HepG2 (cell line): Measurements from ENCODE around the gene MYADML2. TPM values are rescaled to one million over a fixed set of nuclear protein-coding genes. Genes with fewer than 3 reads are reported as not detected.

Experiments used
- ATF7 ChIP-seq, 2 experiments: fragments of 450-650 bp in 1 of 2; sonication (generic) in 1 of 2; formaldehyde crosslinking in 1 of 2; IDR thresholded peaks; 2 replicates each; pipeline versions ENCODE4 v1.4.0 to v1.6.1; 2016 to 2020; ENCODE audit warnings: antibody characterized with exemption in 1 of 2, mild to moderate bottlenecking in 1 of 2, missing genetic modification reagents in 1 of 2
- CEBPZ ChIP-seq: IDR thresholded peaks from 2 replicates; pipeline ENCODE4 v1.6.1; 2012; ENCODE audit warnings: low read length, improper control_type of control experiment
- IRF1 ChIP-seq: sonication (generic); formaldehyde crosslinking; IDR thresholded peaks from 2 replicates; pipeline ENCODE4 v1.4.0; 2020; ENCODE audit warnings: low read depth, mild to moderate bottlenecking, missing genetic modification reagents
- KLF11 ChIP-seq: IDR thresholded peaks from 2 replicates; pipeline ENCODE4 v1.6.1; 2016; ENCODE audit warnings: missing compliant biosample characterization
- MED8 ChIP-seq: sonication (generic); formaldehyde crosslinking; IDR thresholded peaks from 2 replicates; pipeline ENCODE4 v1.8.1; 2023; ENCODE audit warnings: mild to moderate bottlenecking, missing genetic modification reagents; ENCODE audit not compliant: insufficient replicate concordance
- RFXANK ChIP-seq: IDR thresholded peaks from 2 replicates; pipeline ENCODE4 v1.6.1; 2016
- RFXAP ChIP-seq: sonication (generic); formaldehyde crosslinking; IDR thresholded peaks from 2 replicates; pipeline ENCODE4 v1.4.0; 2020; ENCODE audit warnings: missing genetic modification reagents, borderline replicate concordance
- SRSF9 ChIP-seq: fragments of 200-400 bp; formaldehyde crosslinking; IDR thresholded peaks from 2 replicates; pipeline ENCODE4 v1.6.1; 2018; ENCODE audit warnings: borderline replicate concordance, mild to moderate bottlenecking, low read depth, low read length; ENCODE audit not compliant: insufficient read depth, poor library complexity, severe bottlenecking
- TFE3 ChIP-seq: IDR thresholded peaks from 2 replicates; pipeline ENCODE4 v1.6.1; 2016
- UBTF ChIP-seq: sonication (generic); formaldehyde crosslinking; IDR thresholded peaks from 2 replicates; pipeline ENCODE4 v1.4.0; 2020; ENCODE audit warnings: mild to moderate bottlenecking, missing genetic modification reagents
- ZBTB25 ChIP-seq: IDR thresholded peaks from 2 replicates; pipeline ENCODE4 v1.6.1; 2018; ENCODE audit warnings: missing genetic modification reagents
- ZFX ChIP-seq: sonication (generic); formaldehyde crosslinking; IDR thresholded peaks from 2 replicates; pipeline ENCODE4 v1.4.0; 2020; ENCODE audit warnings: mild to moderate bottlenecking, low read depth, missing genetic modification reagents, moderate library complexity
- ZFY ChIP-seq: sonication (generic); formaldehyde crosslinking; IDR thresholded peaks from 2 replicates; pipeline ENCODE4 v1.4.0; 2020; ENCODE audit warnings: missing genetic modification reagents
- ZNF180 ChIP-seq: sonication (generic); formaldehyde crosslinking; IDR thresholded peaks from 2 replicates; pipeline ENCODE4 v1.4.0; 2020; ENCODE audit warnings: low read depth, missing genetic modification reagents, borderline replicate concordance
- ZNF263 ChIP-seq: sonication (generic); formaldehyde crosslinking; IDR thresholded peaks from 2 replicates; pipeline ENCODE4 v1.4.0; 2020; ENCODE audit warnings: missing genetic modification reagents
- ZNF296 ChIP-seq: sonication (generic); formaldehyde crosslinking; conservative IDR thresholded peaks from 2 replicates; pipeline ENCODE4 v1.5.0; 2020; ENCODE audit warnings: mild to moderate bottlenecking, missing genetic modification reagents
- ZNF543 ChIP-seq: sonication (generic); formaldehyde crosslinking; IDR thresholded peaks from 2 replicates; pipeline ENCODE4 v1.4.0; 2020; ENCODE audit warnings: mild to moderate bottlenecking, missing genetic modification reagents
- ZNF552 ChIP-seq: sonication (generic); formaldehyde crosslinking; IDR thresholded peaks from 2 replicates; pipeline ENCODE4 v1.9.0; 2022; ENCODE audit warnings: missing genetic modification reagents, mild to moderate bottlenecking, borderline replicate concordance
- ZNF713 ChIP-seq: sonication (generic); formaldehyde crosslinking; IDR thresholded peaks from 2 replicates; pipeline ENCODE4 v1.4.0; 2020; ENCODE audit warnings: mild to moderate bottlenecking, missing genetic modification reagents
- polyA plus RNA-seq, 8 experiments: library from polyadenylated mRNA; depleted of rRNA in 3 of 8; stranded (reverse) in 7 of 8; unstranded in 1 of 8; fragments of >200 nt; fragmentation: Illumina TruSeq in 4 of 8; extraction: Trizol in 4 of 8; gene quantifications; 2 replicates each; pipeline versions ENCODE4 v1.2.1 to v1.2.3, GENCODE V29; 2011 to 2016; ENCODE audit warnings: low read depth in 4 of 8, missing spikeins in 1 of 8, mixed read lengths in 1 of 8; ENCODE audit not compliant: insufficient read depth in 1 of 8
- total RNA-seq, 5 experiments: library from RNA; depleted of rRNA; stranded (reverse); fragments of >200 nt; fragmentation: Illumina TruSeq; extraction: Trizol; gene quantifications; 2 replicates each; pipeline ENCODE4 v1.2.3, GENCODE V29; 2016; ENCODE audit warnings: low read depth in 1 of 5

MYADML2 gene
- total and polyA plus RNA-seq, 2 of the 13 experiments (the other 11 are each of a cell fraction or from before 2014, with no cell fraction given): not detected

- no peak for TF ChIP-seq RFXAP (CRISPR knock-in tag)
- no peak for TF ChIP-seq KLF11 (CRISPR knock-in tag)
- no peak for TF ChIP-seq CEBPZ
- TF ChIP-seq ZNF552: no peak
- no peak for TF ChIP-seq ZNF543
- no peak for TF ChIP-seq MED8
- TF ChIP-seq ZNF263 (CRISPR knock-in tag): no peak
- TF ChIP-seq ATF7 (IDR thresholded peaks at IDR 0.05): no peak
- TF ChIP-seq ATF7 (CRISPR knock-in tag; IDR thresholded peaks at IDR 0.05): no peak
- TF ChIP-seq TFE3: no peak
- TF ChIP-seq SRSF9: no peak
- no peak for TF ChIP-seq ZNF180 (CRISPR knock-in tag)
- no peak for TF ChIP-seq IRF1 (CRISPR knock-in tag)
- no peak for TF ChIP-seq ZBTB25 (CRISPR knock-in tag)
- TF ChIP-seq ZFX (CRISPR knock-in tag): 0 out of 2 replicates have a peak, but pooled peaks have one; percentile 10
- no peak for TF ChIP-seq RFXANK (CRISPR knock-in tag)
- no peak for TF ChIP-seq ZNF296 (CRISPR knock-in tag)
- peak; percentile 15; the same call in 1 of the 2 replicates for TF ChIP-seq UBTF (CRISPR knock-in tag)
- no peak for TF ChIP-seq ZFY (CRISPR knock-in tag)
- TF ChIP-seq ZNF713 (CRISPR knock-in tag): no peak
Observed at GRCh38 chr17:81956607-81957589, 9.9 kb upstream of the MYADML2 start (continued).
